ENCODE data around the gene ZBTB17.

GRCh38 chr1:15997076-15997585, 21.2 kb upstream of the ZBTB17 start:
- TF ChIP-seq EZH2phosphoT487 (IDR thresholded peaks at IDR 0.05; ENCODE audit: borderline replicate concordance, low read length) (no peak), CTCF (conservative IDR thresholded peaks at IDR 0.05; ENCODE audit: low read depth, low read length) (no peak), EZH2 (IDR thresholded peaks at IDR 0.05; ENCODE audit: low read length, unreplicated experiment) (no peak)

Measured in PC-3 (cell line).